Activated CD8-positive, alpha-beta memory T cell treated with anti-CD3 and anti-CD28 coated beads, Interleukin-2, amount 50 U/mL, for 4 hours (primary cell): ENCODE results near the gene CD2BP2.

ENCODE experiments used
- DNase-seq: peaks from one replicate; pipeline ENCODE4 v3.0.0-alpha.2; 2020

Gene CD2BP2

GRCh38 chr16:30378236-30379157 is 23.4 kb upstream of the CD2BP2 start:
- DNase-seq = peak; percentile 100

- peak; percentile 91 for DNase-seq
Observed at GRCh38 chr16:30377812-30378235, 22.7 kb upstream of the CD2BP2 start.

DNA sequence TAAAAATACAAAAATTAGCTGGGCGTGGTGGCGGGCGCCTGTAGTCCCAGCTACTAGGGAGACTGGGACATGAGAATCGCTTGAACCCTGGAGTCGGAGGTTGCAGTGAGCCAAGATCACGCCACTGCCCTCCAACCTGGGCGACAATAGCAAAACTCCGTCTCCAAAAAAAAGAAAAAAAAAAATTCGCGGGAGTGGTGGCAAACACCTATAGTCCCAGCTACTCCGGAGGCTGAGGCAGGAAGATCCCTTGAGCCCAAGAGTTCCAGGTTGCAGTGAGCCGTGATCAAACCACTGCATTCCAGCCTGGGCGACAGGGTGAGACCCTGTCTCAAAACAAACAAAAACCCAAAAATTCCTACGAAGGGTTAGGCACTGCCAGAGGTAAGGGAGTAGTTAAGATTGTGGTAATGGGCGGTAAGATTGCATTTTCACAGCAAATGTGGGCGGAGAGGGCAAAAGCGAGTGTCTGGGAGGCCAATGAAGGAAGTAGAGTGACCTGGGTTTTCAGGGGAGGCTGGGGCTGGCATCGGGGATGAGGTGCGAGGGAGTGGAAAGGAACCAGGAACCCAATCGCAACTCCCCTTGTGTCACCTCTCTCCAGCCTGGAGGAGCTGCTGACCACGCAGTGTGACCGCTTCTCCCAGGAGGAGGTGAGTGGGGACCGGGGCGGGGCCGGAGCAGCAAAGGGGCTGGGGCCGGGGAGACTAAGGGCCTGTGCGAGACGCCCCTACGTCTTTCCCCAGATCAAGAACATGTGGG is 22.1 kb upstream of the CD2BP2 start:
- no peak for DNase-seq

GRCh38 chr16:30376461-30376902 is 21.4 kb upstream of the CD2BP2 start:
- DNase-seq = no peak

DNA sequence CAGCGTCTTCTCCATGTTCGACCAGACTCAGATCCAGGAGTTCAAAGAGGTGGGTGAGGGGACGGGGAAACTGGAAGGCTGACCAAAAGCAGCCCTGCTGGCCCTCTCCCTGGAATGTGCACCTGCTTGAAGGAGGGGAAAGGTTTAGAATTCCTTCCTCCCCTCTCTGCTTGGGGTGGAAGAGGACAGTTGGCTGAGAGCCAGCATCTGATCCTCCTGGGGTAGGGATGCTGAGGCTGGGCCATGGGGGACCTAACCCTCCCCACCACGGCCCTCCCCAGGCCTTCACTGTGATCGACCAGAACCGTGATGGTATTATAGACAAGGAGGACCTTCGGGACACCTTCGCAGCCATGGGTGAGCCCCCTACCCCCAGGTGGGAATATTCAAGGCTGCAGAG is 20.8 kb upstream of the CD2BP2 start:
- no peak for DNase-seq

- no peak for DNase-seq
Observed at GRCh38 chr16:30374538-30374937, 19.4 kb upstream of the CD2BP2 start, which contains the start of gene MYL11. Gene MYL11, plus strand, starts transcription at chr16:30374802. Its CDS starts 56 bp downstream, at chr16:30374858.

DNA sequence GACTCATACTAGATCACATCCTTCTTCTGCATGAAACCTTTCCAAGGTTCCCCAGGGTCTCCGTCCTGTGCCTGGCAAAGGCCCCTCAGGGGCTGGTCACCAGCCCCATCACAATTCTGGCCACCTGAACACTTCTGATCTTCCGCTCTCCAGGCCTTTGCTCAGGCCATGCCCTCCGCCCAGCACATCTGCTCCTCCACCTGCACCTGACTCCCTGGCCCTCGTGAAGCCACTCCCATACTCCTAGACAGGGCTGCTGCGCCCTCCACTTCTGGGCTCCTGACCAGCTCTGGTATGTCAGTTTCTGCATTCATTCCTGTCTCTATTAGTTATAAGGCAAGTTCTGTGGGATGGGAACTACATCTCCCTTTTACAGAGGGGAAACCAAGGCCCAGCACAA is 17.6 kb upstream of the CD2BP2 start:
- DNase-seq = no peak

- DNase-seq = no peak
Observed at GRCh38 chr16:30372038-30372712, 17.1 kb upstream of the CD2BP2 start.

DNA sequence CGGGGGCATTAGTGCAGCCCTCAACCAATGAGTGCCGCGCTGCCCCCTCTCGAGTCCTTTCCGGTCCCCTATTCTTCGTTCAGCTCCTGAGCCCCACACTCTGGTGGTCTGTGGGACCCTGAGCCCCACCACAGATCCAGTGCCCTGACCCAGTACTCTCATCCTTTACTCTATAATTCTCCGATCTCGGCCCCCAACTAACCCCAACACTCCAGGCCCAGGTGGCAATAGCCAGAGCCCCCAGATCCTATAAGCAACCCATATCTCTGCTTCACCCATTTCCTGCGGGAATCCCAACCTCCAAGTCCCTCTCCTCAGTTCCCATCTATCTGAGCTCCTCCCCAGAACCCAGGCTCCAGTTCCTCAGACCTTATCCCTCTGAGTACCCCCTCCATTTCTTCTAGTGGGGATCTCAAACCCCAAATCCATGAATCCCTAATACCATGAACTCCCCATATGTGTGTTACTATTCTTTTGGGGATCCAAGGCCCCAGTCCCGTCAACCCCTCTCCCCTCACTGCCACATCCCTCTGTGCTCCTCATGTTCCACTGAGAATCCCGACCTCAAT is 16.2 kb upstream of the CD2BP2 start:
- DNase-seq = no peak

GRCh38 chr16:30370456-30371247 is 15.5 kb upstream of the CD2BP2 start, which contains the start of gene TBC1D10B:
Gene TBC1D10B, minus strand, starts transcription at chr16:30370494. Its CDS starts 311 bp downstream, at chr16:30370183.
- peak; percentile 98 for DNase-seq

DNA sequence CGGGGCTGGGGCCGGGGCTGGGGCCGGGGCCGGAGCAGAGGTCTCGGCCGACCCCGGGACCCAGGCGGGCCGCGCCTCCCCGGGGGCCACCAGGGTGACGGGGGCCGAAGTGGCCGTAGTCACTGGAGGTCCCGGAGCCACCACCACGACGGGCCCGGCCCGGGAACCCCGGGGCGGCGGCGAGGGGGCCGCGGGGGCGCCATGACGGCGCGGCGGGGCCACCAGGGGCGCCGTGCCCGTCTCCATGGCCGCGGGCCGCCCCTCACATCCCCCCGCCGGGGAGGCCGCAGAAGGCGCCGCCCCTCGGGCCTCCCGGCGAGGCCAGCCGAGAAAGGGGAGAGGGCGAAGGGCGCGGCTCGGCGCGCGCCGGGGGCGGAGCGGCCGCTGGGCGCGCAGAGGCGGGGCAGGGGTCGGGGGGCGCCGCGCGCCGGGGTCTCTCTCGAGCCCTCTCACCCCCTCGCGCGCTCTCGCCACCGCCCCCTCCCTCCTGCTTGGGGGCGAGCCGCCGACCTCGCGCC is 14.9 kb upstream of the CD2BP2 start:
- no peak for DNase-seq

GRCh38 chr16:30369091-30369937 is 14.2 kb upstream of the CD2BP2 start:
- DNase-seq = no peak

DNA sequence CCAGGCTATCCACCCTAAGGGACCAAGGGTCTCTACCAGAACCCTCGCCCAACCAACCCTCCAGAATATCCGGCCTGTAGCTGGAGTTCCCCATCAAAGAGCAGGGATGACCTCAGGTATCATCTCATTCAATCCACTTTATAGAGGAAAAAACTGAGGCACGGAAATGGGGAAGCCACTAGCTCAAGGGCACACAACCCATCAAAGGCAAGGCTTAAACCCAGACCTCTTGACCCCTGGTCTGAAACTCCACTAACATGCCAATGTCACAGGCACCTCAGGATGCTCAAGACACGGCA is 13.6 kb upstream of the CD2BP2 start:
- no peak for DNase-seq

GRCh38 chr16:30368122-30368791 is 13.1 kb upstream of the CD2BP2 start:
- no peak for DNase-seq

GRCh38 chr16:30367349-30368009 is 12.4 kb upstream of the CD2BP2 start:
- DNase-seq = no peak

DNA sequence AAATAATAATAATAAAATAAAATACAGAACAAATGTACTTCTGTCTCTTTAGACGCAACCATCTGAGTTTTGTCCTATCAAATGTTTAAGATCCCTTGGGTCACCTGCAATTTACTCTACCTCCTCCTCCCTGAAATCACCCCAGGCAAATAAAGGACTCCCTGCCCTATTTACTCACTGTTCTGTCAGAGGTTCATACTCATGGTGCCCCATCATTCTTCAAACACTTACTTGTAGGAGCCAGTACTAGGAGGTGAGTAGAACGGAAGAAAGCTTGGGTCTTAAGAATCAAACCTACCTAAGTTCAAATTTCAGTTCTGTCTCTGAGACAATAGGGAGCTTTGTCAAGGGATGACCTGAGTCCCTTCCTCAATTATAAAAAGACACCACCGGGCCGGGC is 11.4 kb upstream of the CD2BP2 start:
- no peak for DNase-seq

DNA sequence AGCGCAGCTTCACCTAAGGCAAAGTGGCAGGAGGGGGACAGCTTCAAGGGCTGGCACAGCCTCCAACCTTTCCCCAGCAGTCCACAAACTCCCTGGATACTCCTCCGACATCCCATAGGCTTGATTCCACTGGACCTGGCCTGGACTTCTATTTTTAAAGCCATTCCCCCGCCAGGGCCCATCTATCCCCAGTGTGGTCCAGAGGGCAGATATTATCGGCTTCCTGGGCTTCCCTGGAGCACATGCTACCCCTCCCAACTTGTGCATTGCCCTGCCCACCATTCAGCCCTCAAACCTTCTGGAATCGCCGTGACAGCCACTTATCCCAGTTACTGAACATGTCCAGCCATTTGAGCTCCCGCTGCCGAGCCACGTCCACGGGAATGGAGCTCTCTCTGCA is 10.1 kb upstream of the CD2BP2 start:
- no peak for DNase-seq

GRCh38 chr16:30361180-30361579 is 6.1 kb upstream of the CD2BP2 start:
- DNase-seq = no peak

DNA sequence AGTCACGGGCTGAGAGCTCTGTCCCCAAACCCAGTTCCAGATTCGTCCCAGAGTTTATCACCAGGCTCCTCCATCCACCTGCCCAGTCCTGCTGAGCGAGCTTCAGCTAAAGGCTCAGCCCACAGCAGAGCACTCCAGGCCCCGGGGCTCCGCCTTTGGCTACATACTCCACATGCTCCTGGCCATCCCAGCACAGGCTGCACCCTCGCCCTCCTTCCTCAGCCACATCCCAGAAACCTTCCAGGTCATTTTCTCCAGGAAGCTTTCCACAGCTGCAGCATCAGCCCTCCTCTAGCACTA is 4.7 kb upstream of the CD2BP2 start:
- DNase-seq = no peak
